ENCODE results near the gene BPGM.

Gene BPGM

GRCh38 chr7:134612197-134612596, 34.5 kb upstream of the BPGM start:
- TF ChIP-seq, protein P1, sequence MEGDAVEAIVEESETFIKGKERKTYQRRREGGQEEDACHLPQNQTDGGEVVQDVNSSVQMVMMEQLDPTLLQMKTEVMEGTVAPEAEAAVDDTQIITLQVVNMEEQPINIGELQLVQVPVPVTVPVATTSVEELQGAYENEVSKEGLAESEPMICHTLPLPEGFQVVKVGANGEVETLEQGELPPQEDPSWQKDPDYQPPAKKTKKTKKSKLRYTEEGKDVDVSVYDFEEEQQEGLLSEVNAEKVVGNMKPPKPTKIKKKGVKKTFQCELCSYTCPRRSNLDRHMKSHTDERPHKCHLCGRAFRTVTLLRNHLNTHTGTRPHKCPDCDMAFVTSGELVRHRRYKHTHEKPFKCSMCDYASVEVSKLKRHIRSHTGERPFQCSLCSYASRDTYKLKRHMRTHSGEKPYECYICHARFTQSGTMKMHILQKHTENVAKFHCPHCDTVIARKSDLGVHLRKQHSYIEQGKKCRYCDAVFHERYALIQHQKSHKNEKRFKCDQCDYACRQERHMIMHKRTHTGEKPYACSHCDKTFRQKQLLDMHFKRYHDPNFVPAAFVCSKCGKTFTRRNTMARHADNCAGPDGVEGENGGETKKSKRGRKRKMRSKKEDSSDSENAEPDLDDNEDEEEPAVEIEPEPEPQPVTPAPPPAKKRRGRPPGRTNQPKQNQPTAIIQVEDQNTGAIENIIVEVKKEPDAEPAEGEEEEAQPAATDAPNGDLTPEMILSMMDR (IDR thresholded peaks at IDR 0.05; ENCODE audit: low read depth, low read length, missing control alignments) = no peak
- DNase-seq (ENCODE audit: low read depth) = no peak
- in situ Hi-C loops (cut with HindIII; ENCODE audit: low sequenced_read_pairs) = no loop called here

GRCh38 chr7:134613623-134614347, 32.9 kb upstream of the BPGM start:
- H3K4me3 ChIP-seq (ENCODE audit: low read depth, low read length) = no peak overlapping the region
- peak; percentile 98 for DNase-seq (ENCODE audit: low read depth)
- in situ Hi-C loops (cut with HindIII; ENCODE audit: low sequenced_read_pairs) = no loop called here
- TF ChIP-seq, protein P1 (IDR thresholded peaks at IDR 0.05; ENCODE audit: low read depth, low read length, missing control alignments) = no peak

More at GRCh38 chr7:134612197-134612596, 34.5 kb upstream of the BPGM start:
- H3K4me3 ChIP-seq (ENCODE audit: low read depth, low read length) = no peak overlapping the region

DNA sequence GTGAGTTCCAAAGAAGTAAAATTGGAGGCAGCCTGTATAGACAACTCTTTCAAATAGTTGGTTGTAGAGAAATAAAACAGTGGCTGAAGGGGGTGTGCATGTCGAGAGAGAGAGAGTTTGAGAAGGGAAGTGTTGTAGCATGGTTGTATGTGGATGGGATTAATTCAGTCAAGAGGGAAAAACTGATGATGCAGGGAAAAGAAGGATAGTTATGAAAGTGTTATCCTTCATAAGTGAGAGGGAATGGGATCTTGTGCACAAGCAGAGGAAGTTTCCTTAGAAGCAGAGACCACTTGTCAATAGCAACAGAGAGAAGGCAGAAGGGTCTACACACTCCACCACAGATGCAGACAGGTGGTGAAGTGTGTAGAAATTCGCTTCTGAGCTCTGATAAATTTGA, 30.0 kb upstream of the BPGM start:
- TF ChIP-seq, protein P1 (IDR thresholded peaks at IDR 0.05; ENCODE audit: low read depth, low read length, missing control alignments) = no peak
- in situ Hi-C loops (cut with HindIII; ENCODE audit: low sequenced_read_pairs) = no loop called here
- no peak for DNase-seq (ENCODE audit: low read depth)
- no peak overlapping the region for H3K4me3 ChIP-seq (ENCODE audit: low read depth, low read length)

DNA sequence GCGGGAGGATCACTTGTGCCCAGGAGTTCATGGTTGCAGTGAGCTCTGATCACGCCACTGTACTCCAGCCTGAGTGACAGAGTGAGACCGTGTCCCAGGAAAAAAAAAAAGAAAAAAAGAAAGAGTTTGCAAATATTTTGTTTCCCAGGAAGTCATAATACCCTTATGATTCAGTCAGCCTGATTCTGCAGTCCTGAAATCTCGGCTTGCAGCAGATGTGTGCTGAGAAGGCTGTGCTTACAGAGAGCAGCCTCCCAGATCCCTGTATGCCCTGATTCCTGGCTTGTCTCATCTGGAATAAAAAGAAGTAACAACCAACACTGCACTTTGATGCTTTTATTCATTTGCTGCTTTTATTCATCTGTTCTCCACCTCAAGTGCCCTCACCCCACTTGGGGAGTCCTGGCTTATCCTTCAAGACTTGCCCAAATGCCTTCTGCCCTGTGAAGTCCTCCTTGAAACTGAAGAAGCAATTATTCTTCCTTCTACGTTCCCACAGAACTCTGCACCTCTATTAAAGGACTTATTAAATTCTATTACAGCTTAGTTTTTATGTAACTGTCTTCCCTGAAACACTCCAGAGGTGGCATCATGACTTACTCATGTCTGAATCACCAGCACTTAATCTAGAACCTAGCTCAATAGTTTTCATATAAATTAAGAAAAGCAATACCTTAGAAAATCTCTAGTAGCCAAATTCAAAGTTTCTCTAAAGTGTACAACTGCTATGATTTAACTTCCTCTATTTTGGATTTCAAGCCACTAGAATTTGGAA, 27.7 kb upstream of the BPGM start:
- DNase-seq (ENCODE audit: low read depth) = no peak
- in situ Hi-C loops (cut with HindIII; ENCODE audit: low sequenced_read_pairs) = no loop called here
- TF ChIP-seq, protein P1 (IDR thresholded peaks at IDR 0.05; ENCODE audit: low read depth, low read length, missing control alignments) = no peak
- H3K4me3 ChIP-seq (ENCODE audit: low read depth, low read length) = no peak overlapping the region

GRCh38 chr7:134619627-134620331, 26.9 kb upstream of the BPGM start:
- TF ChIP-seq, protein P1 (IDR thresholded peaks at IDR 0.05; ENCODE audit: low read depth, low read length, missing control alignments) = no peak
- H3K4me3 ChIP-seq (ENCODE audit: low read depth, low read length) = no peak overlapping the region
- in situ Hi-C loops (cut with HindIII; ENCODE audit: low sequenced_read_pairs) = no loop called here
- DNase-seq (ENCODE audit: low read depth) = peak; percentile 78

DNA sequence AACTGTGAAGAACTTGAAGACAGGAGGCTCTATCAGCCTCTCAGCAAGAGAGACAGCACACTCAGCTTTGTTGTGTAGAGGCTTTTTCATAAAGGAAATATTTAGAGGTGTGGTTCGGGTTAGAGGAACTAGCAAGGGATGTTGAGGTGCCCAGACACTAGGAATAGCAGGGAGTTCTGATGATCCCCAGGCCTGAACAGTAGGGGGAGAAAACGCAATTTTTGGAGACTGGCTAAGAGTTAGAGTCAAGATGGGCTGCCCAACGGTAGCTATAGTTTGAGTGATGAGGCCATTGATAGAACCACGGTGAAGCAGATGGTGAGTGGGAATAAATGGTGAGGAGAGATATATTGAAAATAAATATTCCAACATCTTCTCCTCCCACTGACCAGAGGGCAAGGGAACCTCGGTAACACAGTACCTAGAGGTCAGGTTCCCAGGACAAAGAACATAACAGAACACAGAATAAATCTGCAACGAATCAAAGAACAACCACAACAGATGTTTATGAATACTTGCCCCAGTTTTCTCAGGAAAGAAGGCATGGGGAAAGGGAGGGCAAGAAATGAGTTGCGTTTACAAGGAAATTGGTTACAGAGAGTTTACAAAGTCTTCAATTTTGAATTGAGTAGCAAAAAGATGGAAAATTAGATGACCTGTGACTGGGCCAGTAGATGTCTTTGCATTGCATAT, 24.2 kb upstream of the BPGM start:
- in situ Hi-C loops (cut with HindIII; ENCODE audit: low sequenced_read_pairs) = no loop called here
- DNase-seq (ENCODE audit: low read depth) = no peak
- no peak overlapping the region for H3K4me3 ChIP-seq (ENCODE audit: low read depth, low read length)
- TF ChIP-seq, protein P1 (IDR thresholded peaks at IDR 0.05; ENCODE audit: low read depth, low read length, missing control alignments) = no peak

Measured in astrocyte of the cerebellum (primary cell).